Suprapubic skin (tissue), 3 donors: ENCODE data around the gene OASL.

Source experiments
- POLR2A ChIP-seq, 2 donors: fragments of 450-650 bp; IDR thresholded peaks; one replicate each; pipeline ENCODE4 v1.6.1; 2017; ENCODE audit warnings: antibody characterized with exemption in 2 of 2, mild to moderate bottlenecking in 2 of 2, moderate library complexity in 2 of 2
- TF ChIP-seq, protein P1 (sequence below), 2 donors: fragments of 200-600 bp in 1 of 2; fragments of 450-650 bp in 1 of 2; sonication (generic) in 1 of 2; IDR thresholded peaks; one replicate each; pipeline ENCODE4 v1.5.1; 2016 to 2019; ENCODE audit warnings: antibody characterized with exemption in 2 of 2, mild to moderate bottlenecking in 1 of 2, moderate library complexity in 1 of 2

DNA sequence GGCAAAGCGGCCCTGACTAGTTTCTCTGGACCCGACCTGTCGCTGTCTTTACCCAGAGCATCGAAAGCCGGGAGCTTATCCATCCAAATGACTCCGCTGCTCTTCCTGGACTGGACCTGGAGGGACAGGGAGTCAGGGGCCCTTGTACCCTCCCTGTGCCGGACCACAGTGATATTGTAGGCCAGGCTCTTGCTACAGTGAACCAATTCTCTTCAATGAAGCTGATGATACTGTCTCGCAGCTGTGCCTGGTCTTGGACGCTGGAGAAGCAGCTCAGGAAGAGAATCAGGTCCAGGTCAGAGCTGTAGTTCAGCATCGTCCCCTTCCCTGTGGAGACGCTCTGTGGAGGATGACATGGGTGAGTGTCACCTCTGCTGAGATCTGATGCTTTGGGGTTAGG is 14.7 kb upstream of the OASL start:
- TF ChIP-seq, protein P1, sequence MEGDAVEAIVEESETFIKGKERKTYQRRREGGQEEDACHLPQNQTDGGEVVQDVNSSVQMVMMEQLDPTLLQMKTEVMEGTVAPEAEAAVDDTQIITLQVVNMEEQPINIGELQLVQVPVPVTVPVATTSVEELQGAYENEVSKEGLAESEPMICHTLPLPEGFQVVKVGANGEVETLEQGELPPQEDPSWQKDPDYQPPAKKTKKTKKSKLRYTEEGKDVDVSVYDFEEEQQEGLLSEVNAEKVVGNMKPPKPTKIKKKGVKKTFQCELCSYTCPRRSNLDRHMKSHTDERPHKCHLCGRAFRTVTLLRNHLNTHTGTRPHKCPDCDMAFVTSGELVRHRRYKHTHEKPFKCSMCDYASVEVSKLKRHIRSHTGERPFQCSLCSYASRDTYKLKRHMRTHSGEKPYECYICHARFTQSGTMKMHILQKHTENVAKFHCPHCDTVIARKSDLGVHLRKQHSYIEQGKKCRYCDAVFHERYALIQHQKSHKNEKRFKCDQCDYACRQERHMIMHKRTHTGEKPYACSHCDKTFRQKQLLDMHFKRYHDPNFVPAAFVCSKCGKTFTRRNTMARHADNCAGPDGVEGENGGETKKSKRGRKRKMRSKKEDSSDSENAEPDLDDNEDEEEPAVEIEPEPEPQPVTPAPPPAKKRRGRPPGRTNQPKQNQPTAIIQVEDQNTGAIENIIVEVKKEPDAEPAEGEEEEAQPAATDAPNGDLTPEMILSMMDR (IDR thresholded peaks at IDR 0.05), result no peak
- no peak for TF ChIP-seq POLR2A (IDR thresholded peaks at IDR 0.05)
